ENCODE results near the gene SMARCE1. TPM values are rescaled to one million over a fixed set of nuclear protein-coding genes. Genes with fewer than 3 reads are reported as not detected.

SMARCE1 gene
- polyA plus RNA-seq, 10 donors = 114 to 155 (median 127) TPM

DNA sequence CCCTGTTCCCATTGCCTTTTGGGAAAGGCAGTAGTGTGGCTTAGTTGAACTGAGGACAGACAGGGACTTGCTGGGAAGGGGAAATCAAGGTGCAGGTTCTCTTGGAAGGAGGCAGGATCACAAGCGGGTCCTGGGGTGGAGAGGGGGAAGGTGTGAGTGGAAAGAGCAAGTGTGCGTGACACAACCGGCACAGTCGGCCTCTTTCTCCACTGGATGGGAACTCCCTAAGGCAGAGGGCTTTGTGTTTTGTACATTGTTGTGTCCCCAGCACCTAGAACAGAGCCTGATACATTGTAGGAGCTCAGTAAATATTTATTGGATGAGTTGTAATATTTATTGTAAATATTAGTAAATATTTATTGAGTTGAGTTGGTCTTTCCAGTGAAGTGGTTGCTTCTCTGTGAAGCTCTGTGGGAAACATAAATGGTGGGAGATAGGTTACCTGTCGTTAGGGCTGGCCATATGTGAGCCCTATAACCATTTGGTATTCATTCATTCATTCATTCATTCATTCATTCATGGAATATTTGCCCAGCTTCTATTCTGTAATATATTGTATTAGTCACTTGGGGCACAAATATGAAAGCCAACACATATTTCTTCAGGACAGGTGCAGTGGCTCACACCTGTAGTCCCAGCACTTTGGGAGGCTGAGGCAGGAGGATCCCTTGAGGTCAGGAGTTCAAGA, 34.0 kb downstream of the SMARCE1 start:
- no peak for DNase-seq

DNA sequence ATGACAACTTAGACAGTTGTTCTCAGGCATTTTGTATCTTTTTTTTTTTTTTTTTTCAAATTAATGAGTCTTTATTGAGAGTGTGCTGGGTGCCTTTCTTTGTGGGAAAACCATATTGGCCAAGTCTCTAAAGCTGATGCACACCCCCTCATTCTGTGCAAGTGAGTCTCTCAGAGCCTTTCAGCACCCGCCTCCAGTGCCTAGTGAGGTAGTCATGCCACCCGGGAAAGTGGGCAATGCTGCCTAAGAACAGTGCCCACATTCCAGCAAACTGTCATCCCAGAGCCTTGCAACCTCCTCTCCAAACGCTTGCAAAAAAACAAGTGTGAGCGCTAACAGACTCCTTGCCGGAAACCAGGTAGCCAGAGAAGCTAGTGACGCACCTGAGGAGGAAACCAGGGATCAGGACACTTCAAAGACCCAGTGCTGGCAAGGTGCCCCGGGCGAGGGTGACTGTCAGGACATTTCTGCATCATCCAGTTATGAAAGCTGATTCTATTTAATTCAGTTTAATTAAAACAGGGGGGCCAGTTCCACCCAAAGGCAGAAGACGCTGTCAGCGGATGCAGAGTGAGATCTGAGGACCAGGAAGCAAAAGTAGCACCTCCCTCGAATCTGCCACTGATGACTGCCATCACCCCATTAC, 34.9 kb downstream of the SMARCE1 start:
- DNase-seq = no peak

DNA sequence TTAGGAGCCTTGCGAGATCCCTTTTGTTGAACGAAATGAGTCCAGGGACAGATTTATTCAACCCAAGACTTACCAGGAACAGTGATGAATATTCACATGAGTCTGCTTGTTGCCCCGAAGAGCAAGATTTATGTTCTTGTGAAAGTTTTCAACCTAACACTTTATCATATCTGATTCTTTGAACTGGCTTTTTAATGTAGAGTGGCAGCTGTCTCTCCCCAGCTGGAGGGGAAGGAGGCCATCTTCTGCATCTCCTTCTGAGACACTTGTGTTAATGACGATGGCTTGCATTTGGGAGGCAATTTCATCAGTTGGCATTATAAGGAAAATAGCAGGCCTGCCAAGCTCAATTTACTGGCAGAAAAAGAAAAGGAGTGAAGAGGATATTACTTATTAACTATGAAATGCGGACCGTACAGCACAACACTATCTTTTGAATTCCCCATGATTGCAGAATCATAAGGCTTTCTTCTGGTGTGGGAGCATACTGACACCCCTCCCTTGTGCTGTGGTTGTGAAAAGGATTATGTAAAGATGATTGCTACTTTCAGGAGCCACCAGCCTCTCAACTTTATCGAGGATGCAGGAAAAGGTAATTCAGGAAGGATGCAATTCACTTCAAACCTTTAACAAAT, 35.7 kb downstream of the SMARCE1 start:
- DNase-seq = no peak

DNA sequence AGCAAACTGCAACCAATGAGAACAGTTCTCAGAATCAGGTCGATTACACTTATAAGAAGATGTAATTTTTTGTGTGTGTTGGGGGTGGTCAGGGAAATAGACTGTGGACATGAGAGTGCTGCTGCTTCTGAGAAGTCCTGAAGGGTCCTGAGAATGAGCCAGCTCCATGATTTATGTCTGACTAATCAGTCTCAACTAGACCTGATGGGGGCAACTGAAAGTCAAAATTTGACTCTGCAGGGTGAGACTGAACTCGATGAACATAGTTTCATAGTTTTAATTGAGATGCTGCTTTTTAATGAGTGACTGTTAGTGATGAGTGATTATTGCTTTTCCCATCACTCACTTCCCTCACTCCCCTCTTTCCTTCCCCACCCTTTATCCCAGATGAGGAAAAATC, 37.3 kb downstream of the SMARCE1 start:
- DNase-seq = no peak

DNA sequence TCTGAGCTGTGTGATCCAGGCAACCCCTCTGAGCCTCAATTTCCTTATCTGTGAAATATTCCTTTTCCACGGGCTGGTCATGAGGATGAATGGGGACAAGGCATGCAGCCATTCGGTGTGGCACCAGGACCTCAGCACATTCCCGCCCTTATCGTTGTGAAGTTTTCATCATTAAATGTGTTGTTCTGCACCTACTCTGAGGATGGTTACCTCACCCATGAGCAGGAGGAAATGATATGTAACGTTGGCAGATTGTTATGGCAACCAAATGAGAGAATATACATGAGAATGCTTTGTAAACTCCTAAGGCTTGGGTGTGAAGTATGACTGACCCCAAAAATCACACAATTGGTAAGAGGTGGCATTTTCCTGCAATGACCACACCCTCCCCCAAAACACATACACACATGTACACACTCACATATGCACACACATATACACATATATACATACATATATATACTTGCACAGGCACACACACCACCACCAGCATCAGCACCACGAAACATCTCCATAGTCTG, 39.5 kb downstream of the SMARCE1 start:
- no peak for DNase-seq

DNA sequence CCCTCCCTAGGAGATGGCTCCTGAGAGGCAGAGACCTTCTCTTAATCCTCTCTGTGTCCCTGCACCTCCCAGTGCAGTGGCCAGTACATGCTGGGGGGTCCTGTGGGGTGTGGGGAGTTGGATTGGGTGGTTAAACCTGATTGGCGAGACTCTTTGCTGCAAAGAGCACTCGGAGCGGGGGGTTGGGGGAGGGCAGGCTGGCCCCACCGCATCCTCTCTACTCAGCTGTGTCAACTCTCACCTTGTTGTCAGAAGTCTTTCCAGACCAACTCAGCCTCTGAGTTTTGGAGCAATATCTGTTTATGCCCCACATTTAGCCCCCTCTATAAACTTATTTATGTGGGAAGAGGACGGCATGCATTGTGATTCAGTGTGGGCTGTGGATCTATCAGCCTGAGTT, 40.0 kb downstream of the SMARCE1 start:
- DNase-seq = no peak

DNA sequence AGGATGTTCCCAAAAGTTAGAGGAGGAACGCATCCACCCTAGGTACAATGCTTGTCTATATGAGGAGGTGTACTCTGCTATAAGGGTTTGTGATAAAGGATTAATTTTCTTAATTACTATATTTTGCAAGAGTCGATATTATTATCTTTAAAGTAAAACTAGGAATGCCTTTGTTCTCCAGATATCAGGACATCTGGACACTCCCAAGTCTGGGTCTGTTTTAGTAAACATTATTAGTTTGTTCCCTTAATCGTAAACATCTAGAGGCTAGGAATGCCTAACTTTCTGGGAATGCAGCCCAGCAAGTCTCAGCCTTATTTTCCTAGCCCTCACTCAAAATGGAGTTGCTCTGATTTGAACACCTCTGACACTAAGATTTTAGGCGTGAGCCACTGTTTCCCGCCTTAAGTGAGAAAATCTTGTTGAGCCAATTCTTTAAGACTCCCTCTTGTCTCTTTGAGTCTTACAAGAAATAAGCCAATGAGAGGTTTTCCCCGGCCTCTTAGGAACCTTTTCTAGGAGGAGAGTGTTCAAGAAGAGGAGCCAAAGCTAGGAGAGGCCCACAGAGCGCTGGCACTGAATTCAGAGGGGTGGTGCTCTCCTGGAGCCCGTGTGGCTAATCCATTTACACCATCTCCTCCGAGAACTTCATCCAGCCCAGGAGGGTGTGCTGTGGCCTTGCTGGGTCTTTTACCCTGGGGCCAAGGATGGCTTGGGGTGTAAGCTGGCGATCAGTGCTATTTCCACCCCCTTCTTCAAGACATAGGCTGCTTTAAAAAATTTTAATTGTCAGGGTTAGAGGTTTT, 40.9 kb downstream of the SMARCE1 start:
- DNase-seq = no peak

DNA sequence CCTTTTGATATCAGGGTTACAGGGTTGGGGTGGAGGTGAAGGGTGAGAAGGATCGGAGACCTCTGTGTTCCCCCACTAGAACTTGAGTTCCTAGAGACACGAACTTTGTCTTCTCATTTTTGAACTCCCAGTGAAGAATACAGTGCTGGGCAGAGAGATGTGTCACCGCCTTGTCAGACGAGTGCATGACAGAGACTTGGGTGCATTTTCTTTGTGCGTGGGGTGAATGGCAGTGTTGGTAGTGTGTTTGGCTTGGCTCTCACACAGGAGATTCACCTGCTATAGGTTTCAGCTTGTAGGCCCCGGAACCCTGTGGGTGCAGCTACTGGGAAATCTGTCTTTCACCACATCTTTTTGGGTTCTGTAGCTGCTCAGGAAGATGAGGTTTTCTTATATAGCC, 42.3 kb downstream of the SMARCE1 start:
- DNase-seq = no peak

DNA sequence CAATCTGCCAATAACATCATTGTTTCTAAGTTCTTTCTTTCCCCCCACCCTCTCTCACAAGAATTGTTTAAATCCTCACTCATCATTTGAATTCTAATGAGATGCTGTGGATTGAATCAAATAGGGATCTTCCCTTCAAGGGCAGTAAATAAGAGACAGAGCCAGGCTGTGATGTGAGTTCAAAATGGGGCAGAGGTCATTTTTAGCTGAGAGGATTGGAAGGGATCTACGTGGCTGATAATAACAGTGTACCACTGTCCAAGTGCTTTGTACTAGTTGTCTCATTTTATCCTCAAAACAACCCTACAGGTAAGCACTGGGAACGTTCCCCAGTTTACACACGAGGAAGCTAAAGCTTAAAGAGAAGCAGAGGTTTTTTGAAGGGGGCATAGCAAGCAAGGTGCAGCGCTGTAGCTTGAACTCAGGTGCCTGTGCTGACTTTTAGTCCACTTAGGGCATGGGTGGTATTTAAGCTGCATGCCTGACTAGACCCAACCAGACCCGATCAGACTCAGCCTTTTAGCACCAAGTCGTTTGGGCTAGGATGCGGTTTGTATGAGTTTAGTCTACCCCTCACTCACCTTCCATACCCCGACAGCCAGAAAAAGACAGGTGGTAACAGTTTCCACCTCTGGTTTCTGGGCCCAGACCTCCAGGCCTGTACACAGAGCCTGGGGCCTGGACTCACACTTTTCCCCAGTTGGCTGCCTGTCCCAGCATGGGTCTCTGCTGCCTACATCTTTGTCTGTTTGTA, 43.1 kb downstream of the SMARCE1 start:
- DNase-seq = no peak

DNA sequence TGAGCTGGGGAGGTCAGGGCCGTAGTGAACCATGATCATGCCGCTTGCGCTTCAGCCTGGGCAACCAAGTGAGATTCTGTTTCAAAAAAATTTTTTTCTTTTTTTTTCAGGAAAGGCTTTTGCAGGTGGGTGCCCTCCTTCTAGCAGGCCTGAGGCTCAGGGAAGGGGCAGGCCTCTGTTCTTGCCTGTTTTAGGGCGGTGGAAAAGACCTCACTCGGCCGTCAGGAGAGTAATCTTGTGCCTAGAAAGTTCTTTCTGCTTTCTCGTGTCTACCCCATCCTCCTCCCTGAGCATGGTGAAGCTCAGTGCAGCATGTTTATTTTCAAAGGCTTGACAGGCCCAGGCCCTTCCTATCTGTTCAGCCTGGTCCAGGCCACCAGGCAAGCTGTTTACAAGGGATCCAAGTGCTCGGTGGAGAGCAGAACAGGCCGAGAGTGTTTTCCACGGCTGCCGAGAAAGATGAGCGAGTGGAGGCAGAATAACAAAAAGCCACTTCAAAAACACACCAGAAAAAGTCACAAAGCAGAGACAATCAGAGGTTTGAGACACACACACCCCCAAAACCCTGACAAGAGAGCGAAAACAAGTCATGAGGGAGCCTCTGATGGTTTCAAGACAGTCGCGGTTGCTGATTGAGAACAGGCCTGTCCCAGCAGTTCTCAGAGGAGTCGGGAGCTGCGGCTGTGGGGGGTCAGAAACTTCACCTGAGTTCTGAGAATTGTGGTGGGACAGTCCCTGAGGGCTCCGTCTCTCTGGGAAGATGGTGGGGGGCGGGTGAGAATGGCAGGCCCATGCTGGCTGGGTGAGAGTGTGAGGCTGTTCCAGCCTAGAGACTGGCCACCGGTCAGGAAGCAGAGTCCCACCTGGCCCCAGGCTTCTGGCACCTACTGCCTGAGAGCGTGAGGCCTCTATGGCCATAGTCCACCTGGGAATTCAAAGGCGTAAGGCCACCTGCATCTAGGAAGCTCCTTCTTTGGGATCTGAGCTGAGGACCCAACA, 44.9 kb downstream of the SMARCE1 start:
- no peak for DNase-seq

DNA sequence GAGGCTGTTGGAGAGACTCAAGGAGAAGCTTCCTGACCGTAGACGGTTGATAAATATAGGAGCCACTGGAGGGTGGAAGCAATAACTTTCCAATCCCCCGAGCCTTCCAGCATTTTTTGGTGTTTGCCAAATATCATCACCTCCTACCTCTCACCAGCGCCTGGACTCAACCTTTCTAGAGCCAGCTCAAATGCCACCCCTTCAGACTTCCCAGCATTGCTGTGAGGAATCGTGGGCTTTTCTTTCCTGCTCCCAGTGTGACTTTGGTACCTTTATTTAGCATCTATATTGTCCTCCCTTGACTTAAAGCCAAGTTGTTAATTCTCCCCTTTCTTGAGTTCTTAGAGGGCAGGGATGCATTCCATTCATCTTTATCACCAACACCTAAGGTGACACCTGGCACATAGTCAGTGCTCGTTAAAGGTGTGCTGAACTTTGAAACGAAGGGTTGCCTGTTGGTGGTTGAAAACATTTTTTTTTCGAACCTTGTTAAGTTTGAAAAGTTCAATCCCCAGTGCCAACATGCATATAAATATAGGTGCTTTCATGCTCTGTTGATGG, 47.1 kb downstream of the SMARCE1 start:
- no peak for DNase-seq

DNA sequence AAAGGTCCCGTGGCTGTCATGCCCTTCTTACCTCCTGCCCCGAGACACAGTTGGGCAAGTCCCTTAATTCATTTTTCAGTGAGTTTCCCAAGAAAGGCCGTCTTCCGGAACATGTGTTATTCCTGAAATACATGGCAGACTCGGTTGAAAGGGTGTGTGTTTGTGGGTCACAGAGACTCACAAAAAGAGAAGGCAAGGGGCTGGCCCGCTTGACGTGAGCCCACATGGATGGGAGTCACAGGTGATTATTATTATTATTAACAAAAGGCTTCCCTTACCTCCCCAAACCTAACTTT, 48.2 kb downstream of the SMARCE1 start:
- no peak for DNase-seq

DNA sequence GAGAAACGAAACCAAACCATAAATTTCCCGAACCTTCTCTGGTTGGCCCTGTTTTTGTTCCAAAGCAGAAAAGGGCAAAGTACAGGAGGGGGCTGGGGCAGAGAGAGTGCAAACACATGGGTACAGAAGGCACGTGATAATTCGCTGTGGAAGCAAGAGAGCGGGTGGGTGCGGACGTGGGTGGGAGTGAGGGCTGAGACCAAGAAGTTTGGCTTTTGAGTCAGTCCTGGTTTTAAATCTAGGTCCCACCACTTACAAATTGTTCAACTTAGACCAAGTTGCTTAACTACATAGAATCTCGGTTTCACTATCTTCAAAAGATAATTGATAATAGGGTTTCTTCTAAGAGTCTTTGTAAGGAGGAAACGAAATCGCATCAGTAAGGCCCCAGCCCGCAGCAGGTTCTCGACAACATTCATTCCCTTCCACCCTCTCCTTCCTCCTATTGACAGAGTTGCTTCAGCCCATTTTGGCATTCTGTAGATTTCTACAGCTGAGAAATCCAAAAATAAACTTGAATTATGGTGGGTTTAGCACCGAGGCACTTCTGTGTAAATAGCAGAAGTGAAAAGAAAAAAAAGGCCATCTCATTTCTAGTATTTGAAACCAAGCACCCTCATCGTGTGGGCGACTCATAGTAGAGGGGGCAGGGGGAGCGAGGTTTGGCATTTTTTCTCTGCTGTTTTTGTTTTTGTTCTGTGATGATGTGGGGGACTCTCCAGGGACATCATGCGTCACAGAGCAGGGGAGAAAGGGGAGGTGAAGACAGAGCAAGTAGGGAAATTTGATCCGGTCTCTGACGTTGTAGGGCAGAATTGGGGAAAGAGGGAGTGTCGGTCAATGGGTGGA, 48.8 kb downstream of the SMARCE1 start:
- peak in 2 of 3 donors; percentile 15 for DNase-seq

DNA sequence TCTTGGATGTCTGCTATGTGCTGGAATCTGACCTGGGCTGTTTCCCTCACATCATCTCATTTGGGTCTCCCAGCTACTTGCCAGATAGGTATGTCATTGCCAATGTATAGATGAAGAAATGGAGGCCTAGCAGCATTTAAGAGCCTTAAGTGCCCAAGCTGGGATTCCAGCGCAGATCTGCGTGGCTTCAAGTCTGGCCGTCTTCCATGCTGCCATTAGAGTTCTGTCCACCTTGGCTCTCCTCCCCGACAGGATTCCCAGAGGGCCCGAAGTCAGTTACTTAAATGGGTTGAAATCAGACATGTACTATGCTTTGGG, 49.4 kb downstream of the SMARCE1 start:
- no peak for DNase-seq

DNA sequence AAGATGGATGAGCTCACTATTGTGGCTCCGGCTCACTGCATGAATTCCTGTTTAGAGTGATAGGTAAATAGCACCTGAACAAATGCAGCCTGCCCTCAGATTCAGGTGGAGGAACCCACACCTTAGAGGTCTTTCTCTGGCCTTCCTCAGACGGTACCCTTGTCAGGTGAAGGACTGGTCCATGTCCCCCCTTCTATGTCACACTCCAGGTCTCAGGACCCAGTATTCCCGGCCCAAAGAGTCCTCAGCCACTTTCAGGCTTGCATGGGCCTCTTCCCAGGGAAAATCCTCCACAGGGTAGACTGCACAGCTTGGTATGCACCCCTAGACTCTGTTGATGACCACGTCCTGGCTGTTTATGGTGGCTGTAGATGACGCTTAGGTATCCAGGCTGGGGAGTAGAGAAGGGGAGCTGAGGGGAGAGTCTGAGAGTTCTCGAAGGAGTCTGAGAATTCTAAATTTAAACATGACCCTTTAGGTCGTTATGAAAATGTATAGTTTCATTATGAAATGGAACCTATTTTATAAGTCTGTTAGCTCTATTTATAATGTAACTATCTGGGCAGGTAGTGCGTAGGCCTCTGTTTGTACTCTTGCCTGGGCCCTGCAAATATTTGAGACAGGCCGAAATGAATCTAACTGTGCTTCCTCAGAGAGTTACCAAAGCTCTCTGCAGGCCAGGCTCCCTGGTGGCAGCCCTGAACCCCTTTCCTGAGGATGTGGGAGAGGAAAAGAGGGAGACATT, 49.9 kb downstream of the SMARCE1 start:
- DNase-seq = no peak

DNA sequence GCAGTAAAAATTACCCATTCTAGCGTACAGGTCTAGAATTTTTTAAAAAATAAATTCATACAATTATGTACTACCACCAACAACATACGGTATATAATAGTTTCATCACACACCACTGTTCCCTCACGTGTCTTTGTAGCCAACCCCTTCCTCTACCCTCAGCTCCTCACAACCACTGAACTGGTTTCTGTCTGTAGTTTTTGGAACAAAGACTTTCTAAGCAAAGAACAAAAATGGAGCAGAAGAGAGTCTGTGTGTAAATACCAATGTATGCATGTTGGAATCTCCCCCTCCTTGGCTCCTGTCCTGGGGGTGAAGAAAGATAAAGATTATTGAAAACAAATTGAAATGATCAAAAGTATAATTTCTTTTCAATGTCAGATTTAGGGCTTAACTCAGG, 50.5 kb downstream of the SMARCE1 start:
- no peak for DNase-seq

DNA sequence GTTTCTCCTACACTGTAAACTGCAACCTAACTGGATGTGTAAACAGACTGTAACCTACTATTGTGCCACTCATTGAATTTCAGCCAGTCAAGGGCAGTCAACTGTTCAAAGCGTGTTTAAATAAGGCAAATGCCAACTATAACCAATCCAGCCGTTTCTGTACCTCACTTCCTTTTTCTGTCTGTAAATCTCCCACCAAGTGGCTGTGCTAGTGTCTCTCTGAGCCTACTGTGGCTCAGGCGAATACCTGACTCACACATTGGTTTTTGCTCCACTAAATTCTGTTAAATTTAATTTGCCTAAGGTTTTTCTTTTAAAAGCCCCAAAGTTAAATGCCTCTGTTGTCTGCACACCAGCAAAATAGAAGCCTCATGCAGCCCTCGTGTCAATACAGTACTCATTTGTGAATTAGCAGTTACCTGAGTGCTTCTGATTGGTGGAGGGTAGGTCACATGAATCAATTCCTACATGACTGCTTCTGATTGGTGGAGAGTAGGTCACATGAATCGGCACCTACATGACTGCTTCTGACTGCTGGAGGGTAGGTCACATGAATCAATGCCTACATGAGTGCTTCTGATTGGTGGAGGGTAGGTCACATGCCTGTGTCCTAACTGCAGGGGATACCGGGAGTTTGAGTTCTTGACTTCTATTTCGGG, 51.2 kb downstream of the SMARCE1 start:
- no peak for DNase-seq

DNA sequence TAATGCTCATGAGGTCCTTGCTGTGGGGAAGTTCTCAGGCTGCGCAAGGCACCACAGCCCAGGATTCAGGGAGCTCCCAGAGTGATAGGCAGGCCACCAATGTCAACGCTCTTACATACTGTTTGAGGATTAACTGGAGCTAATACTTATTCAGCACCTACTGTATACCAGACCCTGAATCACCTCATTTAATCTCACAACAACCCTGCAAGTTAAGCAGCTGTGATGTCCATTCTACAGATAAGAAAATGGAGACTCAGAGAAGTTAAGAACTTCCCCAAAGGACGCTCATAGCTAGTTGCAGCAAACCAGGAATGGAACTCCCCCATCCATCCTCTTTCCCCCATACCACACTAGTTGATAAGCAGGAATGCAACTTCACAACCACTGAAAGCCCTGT, 56.9 kb downstream of the SMARCE1 start:
- DNase-seq = no peak

Data from muscle of back (tissue), 11 donors.